ENCODE data around the gene ICAM2.
A peak's percentile ranks its signal among the peaks of the same experiment; 100 is the strongest.

ICAM2 gene

DNA sequence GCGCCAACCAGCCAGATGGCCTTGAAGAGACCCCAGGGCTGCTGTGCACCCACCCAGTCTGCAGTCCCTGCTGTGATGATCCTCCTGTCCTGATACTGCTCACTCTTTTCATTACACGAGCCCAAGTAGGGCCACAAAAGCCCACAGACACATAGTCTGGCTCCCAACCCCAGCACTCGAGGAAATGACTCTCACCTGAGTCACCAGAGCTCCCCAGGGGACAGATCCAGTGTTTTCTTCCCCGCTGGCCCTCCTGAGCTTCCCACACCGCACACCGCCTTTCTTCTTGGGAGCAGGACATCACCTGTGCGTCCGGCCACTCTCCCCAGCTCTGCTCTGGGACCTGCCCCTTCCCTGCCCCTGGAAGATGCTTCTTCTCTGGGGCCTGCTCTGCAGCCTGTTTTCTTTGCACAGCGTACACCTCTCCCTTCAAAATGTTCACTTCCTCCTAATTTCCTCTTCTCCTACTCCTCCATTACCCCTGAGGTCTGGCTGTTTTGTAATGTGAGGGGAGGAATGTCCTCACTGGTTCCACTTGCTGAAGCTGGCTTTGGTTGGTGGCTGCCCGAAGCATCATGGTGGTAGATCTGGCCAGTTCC, 45.7 kb downstream of the ICAM2 start:
- peak; percentile 20 for DNase-seq (ENCODE audit: low spot score)

DNA sequence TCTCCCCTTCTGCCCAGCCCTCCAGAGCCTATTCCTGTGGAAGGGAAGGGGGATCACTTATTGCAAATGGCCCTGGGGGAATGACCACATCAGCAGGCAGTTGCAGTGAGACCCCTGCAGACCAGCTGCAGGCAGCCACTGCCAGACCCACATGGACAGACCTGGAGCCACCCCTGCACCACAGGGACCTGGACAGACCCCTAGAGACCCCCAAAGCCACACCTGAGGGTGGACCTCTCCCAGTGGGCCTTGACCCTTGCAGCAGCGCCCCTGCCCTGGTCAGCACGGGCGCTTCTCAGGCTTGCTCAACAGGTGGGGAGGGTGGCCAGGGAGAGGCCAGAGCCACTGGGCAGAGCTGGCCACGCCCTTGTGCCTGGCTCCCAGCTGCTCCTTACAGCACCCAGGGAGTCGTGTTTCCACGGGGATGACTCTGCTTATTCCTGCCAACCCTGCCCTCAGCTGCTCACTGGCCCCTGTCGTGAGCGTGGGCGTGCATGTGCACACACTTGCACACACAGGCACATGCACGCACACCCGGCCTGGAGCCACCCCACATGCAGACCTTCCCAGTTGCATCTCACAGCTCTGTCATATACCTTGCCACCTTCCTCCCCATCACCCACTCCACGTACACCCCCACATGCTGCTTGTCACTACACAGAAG, 46.4 kb downstream of the ICAM2 start:
- no peak for DNase-seq (ENCODE audit: low spot score)

DNA sequence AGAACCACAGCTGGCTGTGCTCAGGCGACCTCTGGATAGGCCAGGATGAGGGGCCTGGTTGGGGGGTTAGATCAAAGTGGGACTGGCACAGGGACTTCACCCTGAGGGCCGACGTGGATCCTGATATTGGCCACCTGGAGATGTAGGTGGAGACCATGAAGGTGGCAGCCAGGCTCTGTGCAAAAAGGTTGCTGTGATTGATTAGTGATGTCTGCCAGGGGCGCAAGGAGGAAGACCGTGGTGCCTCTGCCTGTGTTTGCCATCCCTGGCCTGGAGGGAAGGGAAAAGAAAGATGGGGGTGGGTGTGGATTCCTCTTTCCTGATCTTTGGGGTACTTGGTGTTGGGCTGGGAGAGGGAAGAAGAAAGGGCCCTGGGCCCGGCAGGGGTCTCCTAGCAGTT, 47.2 kb downstream of the ICAM2 start:
- no peak for DNase-seq (ENCODE audit: low spot score)

DNA sequence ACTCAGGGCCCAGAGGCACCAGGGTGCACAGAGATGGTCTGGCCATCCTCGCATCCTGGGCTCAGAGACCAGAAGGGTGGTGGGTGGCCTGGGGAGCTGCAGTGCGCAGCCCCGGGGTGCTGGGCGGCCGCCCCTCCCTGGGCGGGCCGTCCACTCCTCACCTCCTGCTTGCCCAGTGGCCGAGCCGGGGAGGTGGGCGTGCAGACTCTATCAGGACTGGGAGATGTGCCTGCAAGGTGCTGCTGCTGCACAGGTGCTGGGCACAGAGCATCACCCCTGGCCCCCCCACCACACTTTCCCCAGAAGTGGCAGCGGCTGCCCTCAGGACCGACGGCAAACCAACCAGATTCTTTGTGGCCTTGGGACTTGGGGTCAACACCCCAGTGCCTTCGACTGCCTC, 47.6 kb downstream of the ICAM2 start, which contains the start of gene SCN4A:
Gene SCN4A (minus strand): TSS at position 123 of the 400 bp plus-strand sequence. CDS start 77 bp downstream, at position 46.
- no peak for DNase-seq (ENCODE audit: low spot score)

DNA sequence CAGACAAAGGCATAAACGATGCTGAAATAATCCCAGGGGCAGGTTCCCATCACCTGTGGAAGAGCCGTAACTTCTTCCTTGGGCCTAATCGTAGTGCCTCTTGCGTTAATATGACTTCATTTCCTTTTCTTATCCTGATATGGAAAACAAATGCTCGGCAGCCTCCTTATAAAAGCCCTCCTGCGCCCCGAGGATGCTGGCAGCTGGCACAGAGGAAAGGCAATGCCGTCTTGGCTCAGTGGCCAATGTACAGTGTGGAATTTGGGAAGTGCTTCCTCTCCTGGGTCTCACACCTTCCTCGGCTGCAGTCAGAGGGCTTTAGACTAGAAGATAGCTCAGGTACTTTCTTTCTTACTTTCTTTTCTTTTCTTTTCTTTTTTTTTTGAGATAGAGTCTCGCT, 51.2 kb downstream of the ICAM2 start:
- DNase-seq (ENCODE audit: low spot score): no peak

DNA sequence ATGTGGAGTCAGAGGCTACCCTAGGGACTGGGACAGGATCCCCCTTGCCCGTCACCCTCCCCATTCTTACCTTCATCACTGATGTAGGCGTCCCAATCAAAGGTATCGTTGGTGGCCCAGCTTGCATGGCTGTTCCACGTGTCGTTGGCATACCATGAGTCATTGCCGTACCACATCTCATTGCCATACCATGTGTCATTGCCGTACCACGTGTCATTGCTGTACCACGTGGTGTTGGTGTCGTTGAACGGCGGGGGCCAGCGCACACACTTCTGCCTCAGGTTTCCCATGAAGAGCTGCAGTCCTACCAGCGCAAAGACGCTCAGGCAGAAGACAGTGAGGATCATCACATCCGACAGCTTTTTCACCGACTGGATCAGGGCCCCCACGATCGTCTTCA, 52.5 kb downstream of the ICAM2 start:
- DNase-seq (ENCODE audit: low spot score): no peak

DNA sequence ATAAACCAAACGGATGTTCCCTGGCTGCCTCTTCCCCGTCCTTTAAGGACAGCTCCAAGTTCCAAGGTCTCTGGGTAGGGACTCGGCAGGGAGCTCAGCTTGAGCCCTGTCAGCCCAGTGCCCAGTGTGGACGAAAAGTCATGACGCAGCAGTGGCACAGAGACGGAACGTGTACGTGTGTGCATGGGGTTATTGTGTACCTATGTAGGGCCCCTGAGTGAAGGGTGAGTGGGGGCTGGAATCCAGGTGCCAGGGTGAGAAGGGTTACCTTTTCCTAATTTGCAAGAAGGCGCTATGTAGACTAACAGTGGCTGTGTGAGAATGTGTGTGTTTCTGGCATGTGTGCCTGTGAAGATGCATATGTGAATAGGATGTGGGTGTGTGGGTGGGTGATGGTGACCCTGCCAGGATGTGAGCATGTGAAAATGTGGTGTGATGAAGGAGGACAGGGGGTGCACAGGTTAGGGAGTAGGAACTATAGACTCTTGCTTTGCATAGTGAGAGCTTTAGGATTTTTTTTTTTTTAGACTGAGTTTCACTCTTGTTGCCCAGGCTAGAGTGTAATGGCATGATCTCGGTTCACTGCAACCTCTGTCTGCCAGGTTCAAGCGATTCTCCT, 53.7 kb downstream of the ICAM2 start:
- DNase-seq (ENCODE audit: low spot score): no peak

DNA sequence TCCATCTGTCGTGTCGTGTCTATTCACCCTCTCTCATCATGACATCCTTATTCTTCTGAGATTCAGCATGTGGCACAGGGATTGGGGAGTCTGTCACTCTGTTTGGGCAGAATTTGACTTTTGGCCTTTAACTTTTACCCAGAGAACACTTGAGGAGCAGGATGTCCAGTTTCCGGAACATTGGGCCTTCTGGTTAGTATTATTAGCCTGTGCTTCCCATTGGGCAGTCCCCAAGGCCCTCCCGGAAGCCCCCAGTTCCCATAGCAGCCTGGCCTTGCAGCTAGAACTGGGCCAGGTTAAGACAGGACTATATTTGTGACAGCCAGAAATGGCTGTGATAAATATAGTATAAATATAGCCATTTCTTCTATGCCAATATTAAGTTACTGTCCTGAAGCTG, 57.3 kb downstream of the ICAM2 start:
- DNase-seq (ENCODE audit: low spot score): no peak

DNA sequence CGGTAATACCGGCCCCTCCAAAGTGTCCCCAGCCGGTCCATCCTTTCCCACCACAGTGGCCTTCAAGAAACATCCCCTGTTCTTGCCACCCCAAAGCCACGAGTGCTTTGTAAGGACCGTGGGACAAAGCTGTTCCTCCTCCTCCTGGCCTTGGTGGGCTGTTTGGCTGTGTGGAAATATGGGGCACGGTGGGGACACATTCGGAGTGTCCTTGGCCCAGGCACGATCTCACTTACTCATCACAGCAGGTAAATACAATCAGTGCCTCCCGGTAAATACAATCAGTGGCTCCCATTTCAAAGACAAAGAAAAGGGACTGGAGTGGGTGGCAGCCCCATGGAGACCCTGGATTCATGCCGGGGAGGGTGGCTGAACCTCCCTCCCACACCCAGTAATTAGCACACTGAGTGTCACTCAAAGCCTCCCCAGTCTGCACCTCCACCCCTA, 58.1 kb downstream of the ICAM2 start:
- DNase-seq (ENCODE audit: low spot score): no peak

DNA sequence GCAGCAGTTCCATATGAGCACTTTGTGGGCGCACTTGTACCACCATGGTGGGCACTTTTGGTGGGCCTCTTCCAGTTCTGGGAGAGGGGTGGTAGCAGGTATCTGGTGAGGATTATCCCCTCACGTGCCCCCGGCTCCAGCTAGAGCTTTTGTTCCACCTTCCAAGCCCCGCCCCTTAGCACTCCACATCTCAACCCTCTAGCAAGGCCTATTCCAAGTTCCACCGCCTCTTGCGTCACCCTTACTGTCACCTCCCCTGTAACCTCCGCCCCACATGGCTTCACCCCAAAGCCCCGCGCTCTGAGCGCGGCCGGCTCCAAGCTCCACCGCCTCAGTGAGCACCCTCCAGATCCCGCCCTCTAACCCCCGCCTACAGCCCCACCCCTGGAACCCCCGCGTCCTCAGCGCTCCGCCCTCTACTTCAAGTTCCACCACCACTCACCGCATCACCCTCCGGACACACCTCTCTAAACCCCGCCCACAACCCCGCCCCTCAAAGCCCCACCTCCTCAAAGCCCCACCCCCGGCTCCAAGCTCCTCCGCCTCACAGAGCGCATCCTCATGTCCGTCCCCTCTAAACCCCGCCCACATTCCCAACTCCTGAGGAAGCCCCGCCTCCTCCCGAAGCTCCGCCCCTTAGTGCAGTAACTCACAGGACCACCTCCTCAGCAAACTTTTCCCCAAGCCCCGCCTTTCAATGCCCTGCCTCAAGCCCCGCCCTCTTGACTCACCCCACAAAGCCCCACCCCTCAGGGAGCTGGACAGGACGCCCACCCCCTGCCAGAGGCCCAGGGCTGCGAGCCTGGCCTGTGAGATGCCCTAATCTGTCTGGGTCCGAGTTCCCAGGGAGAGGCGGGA, 58.8 kb downstream of the ICAM2 start:
- peak; percentile 91 for DNase-seq (ENCODE audit: low spot score)

DNA sequence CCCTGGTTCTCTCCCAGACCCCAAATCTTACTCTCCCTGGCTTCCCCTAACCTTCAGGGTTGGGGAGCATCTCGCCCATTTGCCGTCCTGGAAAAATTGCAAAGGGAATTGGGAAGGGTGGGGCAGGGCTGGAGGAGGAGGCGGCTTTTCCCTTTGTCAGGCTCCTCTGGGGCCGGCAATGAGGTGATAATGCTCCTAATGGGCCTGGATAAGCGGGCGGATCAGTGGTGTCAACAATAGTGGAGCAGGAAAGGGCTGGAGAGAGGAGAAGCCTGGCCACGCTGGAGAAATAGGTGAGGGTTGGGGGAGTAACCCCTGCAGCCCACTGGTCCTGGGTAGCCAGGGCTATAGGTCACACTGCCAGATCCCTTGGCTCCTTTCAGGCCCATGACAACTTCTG, 60.0 kb downstream of the ICAM2 start:
- DNase-seq (ENCODE audit: low spot score): no peak

DNA sequence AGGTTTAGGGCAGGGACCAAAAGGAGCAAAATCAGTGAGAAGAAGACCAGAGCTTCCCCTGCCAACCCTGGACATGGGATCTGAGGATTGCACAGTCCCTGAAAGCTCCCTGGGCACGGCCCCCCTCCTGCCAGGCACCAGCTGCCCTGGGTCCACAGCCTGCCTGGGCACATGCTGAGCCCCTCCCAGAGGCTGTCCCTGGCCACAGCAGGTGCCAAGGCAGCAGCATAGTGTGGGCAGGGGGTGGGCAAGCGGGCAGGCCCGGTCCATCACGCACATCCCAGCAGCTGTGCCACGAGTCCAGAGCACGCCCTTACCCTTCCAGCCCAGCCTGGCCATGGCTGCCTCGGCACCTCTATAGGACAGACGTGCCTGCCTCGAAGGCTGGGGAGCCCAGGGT, 60.4 kb downstream of the ICAM2 start:
- no peak for DNase-seq (ENCODE audit: low spot score)

DNA sequence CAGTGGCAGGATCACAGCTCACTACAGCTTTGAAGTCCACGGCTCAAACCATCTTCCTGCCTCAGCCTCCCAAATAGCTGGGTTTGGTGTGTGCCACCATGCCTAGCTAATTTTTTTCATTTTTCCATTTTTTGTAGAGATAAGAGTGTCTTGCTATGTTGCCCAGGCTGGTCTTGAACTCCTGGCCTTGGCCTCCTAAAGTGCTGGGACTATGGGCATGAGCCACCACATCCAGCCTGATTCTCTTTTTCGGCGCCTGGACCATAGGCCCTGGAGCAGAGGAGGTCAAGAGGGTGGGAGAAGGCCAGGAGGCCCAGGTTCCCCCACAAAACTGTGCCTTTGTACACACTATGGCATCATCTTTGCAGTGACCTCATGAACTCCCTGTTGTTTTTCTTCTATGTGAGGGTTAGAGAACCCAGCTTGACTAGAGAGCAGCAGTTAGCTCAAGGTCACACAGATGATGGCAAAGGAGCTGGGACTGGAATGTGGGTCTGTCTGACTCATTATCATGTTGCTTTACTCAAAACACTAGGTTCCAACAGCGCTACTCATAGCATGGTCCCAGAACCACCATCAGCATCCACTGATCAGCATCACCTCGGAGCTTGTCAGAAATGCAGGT, 64.0 kb downstream of the ICAM2 start:
- DNase-seq (ENCODE audit: low spot score): no peak

DNA sequence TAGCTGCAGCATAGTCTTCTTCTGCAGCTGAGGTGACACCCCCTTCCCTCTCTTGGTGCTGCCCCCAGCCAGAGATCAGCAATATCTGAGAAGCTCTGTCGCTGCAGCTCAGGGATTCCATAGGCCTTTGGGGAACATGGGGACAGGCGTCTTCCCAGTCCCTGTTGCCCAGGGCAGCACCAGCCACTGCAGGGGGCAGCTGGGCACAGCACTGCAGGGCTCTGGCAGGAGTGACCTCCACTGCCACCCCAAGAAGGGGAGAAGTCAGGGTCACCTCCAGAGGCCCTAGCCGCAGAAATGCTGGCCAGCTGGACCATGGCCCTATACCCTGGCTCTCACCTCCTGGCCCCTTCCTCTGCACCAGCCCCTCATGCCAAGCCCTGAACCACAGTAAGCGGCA, 64.6 kb downstream of the ICAM2 start:
- DNase-seq (ENCODE audit: low spot score): no peak

DNA sequence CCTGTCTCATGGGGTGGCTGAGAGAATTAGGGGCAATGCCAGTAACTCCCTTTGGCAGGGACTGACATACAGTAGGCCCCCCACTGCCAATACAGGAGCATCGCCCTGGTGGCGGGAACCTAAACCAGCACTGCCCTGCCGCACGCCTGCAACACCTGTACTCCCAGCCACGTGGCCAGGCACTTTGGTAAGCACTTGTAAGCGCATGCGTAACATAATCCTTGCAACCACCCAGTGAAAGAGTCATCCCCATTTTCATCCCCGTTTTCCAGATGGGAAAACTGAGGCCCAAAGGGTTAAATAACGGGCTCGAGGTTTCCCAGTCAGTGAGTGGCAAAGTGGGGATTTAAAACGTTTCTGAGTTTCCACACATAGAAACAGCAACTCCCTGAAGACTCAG, 65.2 kb downstream of the ICAM2 start:
- no peak for DNase-seq (ENCODE audit: low spot score)

DNA sequence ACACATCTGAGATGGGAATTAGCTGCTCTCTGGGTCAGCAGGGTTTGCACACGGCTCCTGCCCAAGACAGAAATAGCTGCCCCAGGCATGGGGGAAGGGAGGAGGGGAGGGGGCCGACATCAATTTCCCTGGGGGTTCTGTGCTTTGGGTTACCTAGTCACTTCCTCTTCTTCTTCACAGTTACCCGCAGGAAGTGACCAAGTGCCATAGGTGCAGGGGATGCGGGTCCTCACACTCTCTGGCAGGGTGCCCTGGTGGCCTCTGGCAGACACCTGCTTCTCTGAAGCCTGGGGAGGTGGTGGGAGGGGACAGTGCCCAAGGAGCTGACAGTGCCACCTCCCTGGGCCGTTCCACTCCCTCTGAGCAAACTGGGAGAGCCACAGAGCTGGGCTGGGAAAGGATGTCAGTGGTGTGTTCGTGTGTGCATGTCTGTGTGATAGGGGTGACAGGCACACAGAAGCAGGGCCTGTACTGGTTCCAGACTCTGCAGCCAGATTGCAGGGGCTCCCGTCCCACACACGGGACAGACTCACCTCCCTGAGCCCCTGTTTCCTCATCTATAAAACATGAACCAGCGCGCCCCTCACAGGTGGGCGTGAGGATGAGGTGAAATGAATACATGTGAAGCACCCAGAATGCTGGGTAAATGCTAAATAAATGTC, 65.9 kb downstream of the ICAM2 start:
- no peak for DNase-seq (ENCODE audit: low spot score)

Data from COLO829 (cell line).